Measurements from ENCODE around the gene POLR3C.
"Not testable (repeated sequence)": the region's sequence is repeated elsewhere in the genome, so short reads cannot be mapped to it uniquely, and the experiment has no call there.

Gene POLR3C

DNA sequence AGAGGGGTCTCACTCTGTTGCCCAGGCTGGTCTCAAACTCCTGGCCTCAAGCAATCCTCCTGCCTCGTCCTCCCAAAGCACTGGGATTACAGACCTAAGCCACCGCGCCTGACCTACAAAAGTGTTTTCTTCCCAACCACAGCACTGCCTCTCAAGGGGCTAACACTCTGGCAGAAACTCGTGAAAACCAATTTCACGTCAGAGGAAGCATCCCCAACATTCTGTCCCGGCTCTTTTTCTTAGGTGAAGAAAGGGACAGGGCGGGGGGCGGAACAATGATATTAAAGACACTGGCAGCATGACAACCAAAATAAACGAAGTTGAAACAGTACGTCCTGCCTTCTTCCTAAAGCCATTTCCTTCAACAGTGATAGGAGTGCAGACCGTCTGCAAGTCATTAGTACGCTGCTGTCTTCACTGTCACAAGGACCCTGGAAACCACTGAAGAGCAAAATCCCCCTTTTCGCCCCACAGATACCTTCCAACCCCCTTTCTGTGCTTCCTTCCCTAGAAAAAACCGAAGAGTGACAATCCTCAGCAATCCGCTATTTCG, 1.1 kb upstream of the POLR3C start:
- not testable (repeated sequence) for DNase-seq (ENCODE audit: low read depth in 2 of 2)

DNA sequence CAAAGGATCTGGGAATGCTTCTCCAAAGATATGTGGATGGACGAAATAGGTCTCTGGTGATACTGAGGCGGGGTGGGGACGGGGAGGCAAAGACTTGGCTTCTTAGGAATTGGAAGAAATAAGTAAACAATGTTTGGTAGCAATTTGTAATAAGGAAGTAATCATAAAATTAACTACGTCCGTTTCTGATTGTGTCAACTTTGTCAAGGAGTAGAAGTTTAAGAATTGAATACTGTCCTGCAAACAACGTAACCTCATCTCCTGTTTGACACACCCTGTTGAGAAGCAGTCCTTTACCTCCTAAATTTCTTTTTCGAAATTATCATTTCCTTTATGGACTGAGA, 471 bp downstream of the POLR3C start:
- DNase-seq (ENCODE audit: low read depth in 2 of 2): no peak

GRCh38 chr1:145826030-145826429, 2.0 kb downstream of the POLR3C start:
- DNase-seq (ENCODE audit: low read depth in 2 of 2): no peak

- DNase-seq (ENCODE audit: low read depth in 2 of 2): no peak
Measured at GRCh38 chr1:145827966-145828365, 4.0 kb downstream of the POLR3C start.

GRCh38 chr1:145828367-145829026, 4.5 kb downstream of the POLR3C start:
- DNase-seq (ENCODE audit: low read depth in 2 of 2): no peak

GRCh38 chr1:145830810-145831209, 6.8 kb downstream of the POLR3C start:
- not testable (repeated sequence) for DNase-seq (ENCODE audit: low read depth in 2 of 2)

GRCh38 chr1:145837656-145838055, 13.7 kb downstream of the POLR3C start:
- no peak for DNase-seq (ENCODE audit: low read depth in 2 of 2)

- no peak for DNase-seq (ENCODE audit: low read depth in 2 of 2)
Measured at GRCh38 chr1:145843031-145843430, 19.0 kb downstream of the POLR3C start.

GRCh38 chr1:145845144-145845513, 21.1 kb downstream of the POLR3C start:
- DNase-seq (ENCODE audit: low read depth in 2 of 2): no peak

DNA sequence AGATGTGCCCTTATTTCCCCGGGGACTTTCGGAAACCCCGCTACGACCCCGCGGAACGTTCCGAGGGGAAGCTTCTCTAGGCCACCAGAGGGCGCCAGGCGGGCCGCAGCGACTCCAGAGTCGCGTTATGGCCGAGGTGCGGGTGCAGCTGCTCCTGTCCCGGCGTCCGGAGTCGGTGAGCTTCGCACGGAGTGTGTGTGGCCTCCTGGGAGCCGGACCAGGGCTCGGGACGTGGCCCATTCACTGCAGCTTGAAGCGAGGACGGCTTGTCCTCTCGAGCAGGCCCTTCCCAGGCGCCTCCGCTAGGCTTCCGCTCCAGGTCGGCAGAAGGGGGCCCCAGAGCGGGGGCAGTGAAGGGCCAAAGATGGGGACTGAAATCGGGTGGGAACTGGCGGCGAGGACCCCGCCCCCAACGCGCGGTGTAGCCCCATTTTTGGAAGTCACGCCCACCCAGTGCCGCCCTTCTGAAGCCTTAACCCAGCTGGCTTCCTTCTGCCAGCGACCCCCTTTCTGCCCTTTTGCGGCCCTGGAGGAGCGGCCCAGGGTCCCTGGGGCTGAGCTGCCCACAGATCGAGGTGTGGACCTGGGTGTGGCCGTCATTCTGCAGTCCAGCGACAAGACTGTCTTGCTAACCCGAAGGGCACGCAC, 21.6 kb downstream of the POLR3C start, which contains the start of gene NUDT17:
Gene NUDT17, plus strand, starts transcription at position 117 of the 648 bp plus-strand sequence. Its CDS starts 11 bp downstream, at position 128.
- peak; percentile 67 to 71 for DNase-seq (ENCODE audit: low read depth in 2 of 2)

DNA sequence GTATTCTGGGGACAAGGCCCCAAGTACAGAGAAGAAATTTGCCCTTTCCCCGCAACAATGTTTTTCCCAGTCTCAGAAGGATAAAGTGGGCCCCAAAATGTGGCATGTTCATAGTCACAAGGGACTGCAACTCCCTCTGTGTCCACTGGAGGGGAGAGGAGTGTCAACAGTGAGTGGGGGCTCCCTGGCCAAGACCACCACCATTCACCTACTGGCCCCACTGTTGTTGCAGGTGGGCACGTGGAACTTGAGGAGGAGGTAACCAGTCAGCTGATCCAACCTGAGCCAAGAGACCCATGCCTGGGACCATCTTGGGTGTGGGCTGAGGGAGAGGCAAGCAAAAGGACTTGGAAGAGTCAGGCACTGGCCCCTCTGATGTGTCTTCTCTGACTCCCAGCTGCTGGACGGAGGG, 22.2 kb downstream of the POLR3C start:
- DNase-seq (ENCODE audit: low read depth in 2 of 2): no peak

DNA sequence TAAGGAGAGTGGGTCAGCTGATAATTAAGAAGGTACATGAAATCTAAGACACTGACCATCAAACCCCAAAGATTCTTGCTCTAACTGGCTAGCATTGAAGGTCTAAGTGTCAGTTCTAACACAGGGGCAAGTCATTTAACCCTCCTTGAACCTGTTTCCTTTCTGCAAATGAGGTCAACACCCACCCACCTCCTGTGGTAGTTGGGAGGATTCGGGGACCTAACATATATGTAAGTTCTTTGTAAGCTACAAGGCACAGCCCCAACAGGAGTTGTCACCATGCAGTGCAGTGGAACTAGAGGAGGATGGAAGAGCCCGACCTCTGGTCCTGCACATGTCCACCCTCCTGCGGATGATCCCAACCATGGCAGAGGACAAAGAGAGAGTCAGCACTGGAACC, 23.8 kb downstream of the POLR3C start:
- no peak for DNase-seq (ENCODE audit: low read depth in 2 of 2)

GRCh38 chr1:145849356-145850160, 25.6 kb downstream of the POLR3C start:
- DNase-seq (ENCODE audit: low read depth in 2 of 2): no peak

- no peak for DNase-seq (ENCODE audit: low read depth in 2 of 2)
Measured at GRCh38 chr1:145855426-145855948, 31.5 kb downstream of the POLR3C start.

DNA sequence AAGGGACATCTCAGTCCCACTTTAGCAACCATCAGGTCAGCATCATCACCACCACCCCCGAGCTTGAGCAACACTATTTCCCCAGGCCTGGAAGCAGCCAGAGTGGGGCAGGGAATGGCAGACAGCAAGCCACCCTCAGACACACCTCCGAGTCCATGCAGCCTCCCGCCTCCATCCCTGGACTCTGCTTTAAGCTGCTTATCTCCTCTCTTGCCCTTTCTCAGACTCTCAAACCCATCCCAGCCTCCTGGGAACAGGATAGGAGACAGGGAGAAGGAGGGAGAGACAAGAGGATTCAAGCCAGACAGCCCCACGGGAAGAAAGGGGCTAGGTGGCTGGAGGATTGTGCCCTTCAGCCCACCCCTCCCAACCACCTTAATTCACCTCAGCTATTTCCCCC, 33.2 kb downstream of the POLR3C start:
- DNase-seq (ENCODE audit: low read depth in 2 of 2): no peak

- peak; percentile 37 to 42 for DNase-seq (ENCODE audit: low read depth in 2 of 2)
Measured at GRCh38 chr1:145858238-145858900, 34.4 kb downstream of the POLR3C start.

DNA sequence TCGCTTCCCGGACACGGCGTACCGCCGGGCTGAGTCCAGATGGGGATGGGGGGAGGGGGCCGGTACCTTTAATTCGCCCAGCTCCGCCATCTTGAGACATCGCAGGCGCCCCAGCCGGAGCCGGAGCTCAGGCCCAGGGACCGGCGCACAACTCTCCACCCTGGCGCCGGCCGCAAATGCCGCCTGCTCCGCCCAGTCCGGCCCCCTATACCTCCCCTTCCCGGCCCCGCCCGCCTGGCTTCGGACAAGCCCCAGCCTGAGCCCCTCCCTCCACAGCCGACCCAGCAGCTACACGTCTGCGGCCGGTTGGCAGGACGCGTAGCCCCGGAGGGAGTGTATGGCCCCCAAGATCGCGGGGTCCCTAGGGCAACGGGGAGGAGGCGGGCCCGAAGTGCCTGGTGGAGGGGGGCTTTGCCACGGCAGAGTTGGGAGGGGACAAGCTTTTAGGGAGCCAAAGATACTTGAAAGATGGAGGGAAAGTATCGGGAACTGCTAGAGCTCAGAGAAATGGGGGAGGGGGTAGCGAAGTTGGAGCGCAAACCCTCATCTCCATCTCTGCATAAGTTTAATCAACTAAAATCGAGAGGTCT, 35.0 kb downstream of the POLR3C start, which contains the start of gene PIAS3:
Gene PIAS3, minus strand, starts transcription at position 181 of the 590 bp plus-strand sequence. Its CDS starts 91 bp downstream, at position 90.
- DNase-seq (ENCODE audit: low read depth in 2 of 2): peak; percentile 72 to 85

DNA sequence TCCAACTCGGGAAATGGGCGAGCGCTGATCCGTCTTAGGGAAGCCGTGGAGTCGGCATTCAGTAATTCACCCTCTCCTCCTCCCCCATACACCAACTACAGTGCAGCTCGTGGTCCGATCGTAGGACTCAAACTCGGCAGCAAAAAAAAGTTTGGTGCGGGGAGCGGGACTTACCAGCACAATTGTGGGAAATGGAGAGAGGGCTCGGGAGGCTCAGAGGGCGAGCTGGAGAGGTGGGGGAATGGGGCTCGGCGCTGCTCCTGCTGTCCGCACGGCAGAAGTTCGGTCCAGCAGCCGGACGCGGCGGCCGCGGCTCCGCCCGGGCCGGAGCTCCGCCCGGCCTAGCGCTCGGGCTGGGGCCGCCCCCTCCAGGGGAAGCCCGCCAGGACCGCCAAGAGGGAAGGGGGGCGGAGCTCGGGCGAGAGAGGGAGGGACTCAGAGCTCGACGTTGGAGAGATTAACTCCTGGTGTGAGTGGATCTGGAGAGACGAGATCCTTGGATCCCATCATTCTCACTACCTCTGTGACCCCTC, 35.6 kb downstream of the POLR3C start:
- DNase-seq (ENCODE audit: low read depth in 2 of 2): peak; percentile 65 to 72

- no peak for DNase-seq (ENCODE audit: low read depth in 2 of 2)
Measured at GRCh38 chr1:145863282-145864018, 39.5 kb downstream of the POLR3C start.

DNA sequence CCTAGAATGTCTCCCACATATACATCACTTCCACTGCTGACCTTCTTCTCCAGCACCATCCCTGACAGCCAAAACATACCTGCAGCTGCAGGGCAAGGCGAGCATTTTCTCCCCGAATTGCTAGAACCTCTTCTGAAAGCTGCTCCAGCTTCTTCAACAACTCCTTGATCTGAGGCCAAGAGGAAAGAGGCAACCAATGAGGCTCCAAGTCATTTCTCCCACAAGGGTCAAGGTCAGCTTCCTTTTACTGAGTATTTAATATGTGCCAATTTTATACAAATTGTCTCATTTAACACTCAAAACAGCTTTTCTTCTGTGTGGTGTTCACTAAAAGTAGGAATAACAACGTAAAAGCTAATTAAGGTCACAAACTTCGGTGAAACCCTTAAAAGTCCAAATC, 44.2 kb downstream of the POLR3C start:
- DNase-seq (ENCODE audit: low read depth in 2 of 2): no peak
